Naive thymus-derived CD8-positive, alpha-beta T cell (primary cell): Measurements from ENCODE around the gene HBQ1. TPM values are rescaled to one million over a fixed set of nuclear protein-coding genes. Genes with fewer than 3 reads are reported as not detected.
"Not testable (repeated sequence)": the region's sequence is repeated elsewhere in the genome, so short reads cannot be mapped to it uniquely, and the experiment has no call there.

Source experiments
- ATAC-seq, 2 donors: fragments of 150-1000 bp; cut with Tn5 transposase in 1 of 2; sonication (Bioruptor Pico), chemical (Tn5 transposase) in 1 of 2; 1 replicate in 1 of 2; 2 replicates in 1 of 2; pipeline ENCODE4 v1.10.0; 2021; ENCODE audit warnings: mild to moderate bottlenecking in 2 of 2, moderate library complexity in 2 of 2
- POLR2A ChIA-PET: fragments of 350-600 bp; sonication (Branson Sonifier 250); formaldehyde crosslinking; loops from one replicate; lab custom pipeline; 2021; ENCODE audit warnings: antibody characterized with exemption; lab: Charles Lee
- DNase-seq, 10 donors: peaks; one replicate each; pipeline versions ENCODE4 v3.0.0 to v3.0.0-alpha.2; 2020 to 2022
- H3K27ac Mint-ChIP-seq, 10 donors: one replicate each; pipeline ENCODE4 v1.8.0; 2020 to 2022; ENCODE audit warnings: mild to moderate bottlenecking in 10 of 10, mixed read lengths in 10 of 10, moderate library complexity in 4 of 10, inconsistent platforms in 1 of 10
- H3K27me3 Mint-ChIP-seq, 5 donors: one replicate each; pipeline ENCODE4 v1.8.0; 2021 to 2022; ENCODE audit warnings: mixed read lengths in 5 of 5
- H3K36me3 Mint-ChIP-seq, 3 donors: one replicate each; pipeline ENCODE4 v1.8.0; 2020 to 2022; ENCODE audit warnings: mixed read lengths in 3 of 3, mild to moderate bottlenecking in 2 of 3, inconsistent platforms in 1 of 3
- H3K4me1 Mint-ChIP-seq, 4 donors: one replicate each; pipeline ENCODE4 v1.8.0; 2021 to 2022; ENCODE audit warnings: mixed read lengths in 4 of 4
- H3K4me3 Mint-ChIP-seq, 10 donors: one replicate each; pipeline ENCODE4 v1.8.0; 2020 to 2022; ENCODE audit warnings: mild to moderate bottlenecking in 10 of 10, mixed read lengths in 10 of 10, moderate library complexity in 6 of 10, inconsistent platforms in 1 of 10
- H3K9me3 Mint-ChIP-seq, 9 donors: one replicate each; pipeline ENCODE4 v1.8.0; 2020 to 2022; ENCODE audit warnings: mixed read lengths in 9 of 9, mild to moderate bottlenecking in 3 of 9, inconsistent platforms in 1 of 9, moderate library complexity in 1 of 9
- polyA plus RNA-seq, 3 donors: library from polyadenylated mRNA; unstranded; fragments of 300-500 nt; fragmentation: Illumina TruSeq; gene quantifications; one replicate each; pipeline ENCODE4 v1.2.3, GENCODE V29; 2021
- total RNA-seq, 8 experiments: library from RNA in 2 of 8; stranded (reverse) in 2 of 8; gene quantifications; one replicate each; pipeline ENCODE4 v1.2.3 and lab custom pipeline; 2021 to 2026

The HBQ1 gene
- total and polyA plus RNA-seq, 5 experiments from 2014 or later: 0.71 TPM; not detected in 4

DNA sequence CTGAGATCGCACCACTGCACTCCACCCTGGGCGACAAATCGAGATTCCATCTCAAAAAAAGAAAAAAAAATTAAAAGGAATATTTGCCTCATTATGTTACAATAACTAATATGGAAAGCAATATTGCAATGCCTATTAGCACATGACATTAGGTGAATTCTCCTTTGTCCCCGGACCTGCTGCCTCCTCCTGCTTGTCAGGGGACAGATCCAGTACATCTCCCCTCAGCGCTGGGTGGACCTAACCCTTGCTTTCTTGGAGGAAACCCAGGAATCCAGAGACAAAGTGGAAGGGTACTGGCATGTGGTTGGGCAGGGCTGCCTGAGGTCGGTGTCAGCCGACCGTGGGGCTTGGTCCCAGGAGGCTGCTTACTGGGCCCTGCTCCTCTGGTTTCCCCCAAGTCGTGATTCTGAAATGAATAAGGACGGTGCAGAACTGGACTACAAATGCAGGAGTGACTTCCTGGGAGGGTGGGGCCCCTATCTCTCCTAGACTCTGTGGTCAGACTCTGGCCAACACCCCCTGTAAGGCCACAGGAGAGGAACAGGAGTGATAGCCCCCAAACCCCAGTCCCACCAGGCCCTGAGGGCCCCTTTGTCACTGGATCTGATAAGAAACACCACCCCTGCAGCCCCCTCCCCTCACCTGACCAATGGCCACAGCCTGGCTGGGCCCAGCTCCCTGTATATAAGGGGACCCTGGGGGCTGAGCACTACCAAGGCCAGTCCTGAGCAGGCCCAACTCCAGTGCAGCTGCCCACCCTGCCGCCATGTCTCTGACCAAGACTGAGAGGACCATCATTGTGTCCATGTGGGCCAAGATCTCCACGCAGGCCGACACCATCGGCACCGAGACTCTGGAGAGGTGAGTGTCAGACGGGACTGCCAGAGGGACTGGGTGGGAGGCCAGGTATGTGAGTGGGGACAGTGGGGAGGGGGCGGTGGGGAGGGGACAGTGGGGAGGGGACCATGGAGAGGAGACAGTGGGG is 27.8 kb upstream of the HBQ1 start, which contains the start of gene HBZ:
TSS of gene HBZ (plus strand) at position 504 of the 988 bp plus-strand sequence. CDS start at position 770, 266 bp downstream.
- ATAC-seq: no peak
- H3K27me3 Mint-ChIP-seq: peaks cover 5 to 35% (median 27%) of the 10 kb centered on the region in 5 donors
- H3K36me3 Mint-ChIP-seq: no peaks in the 10 kb centered on the region
- H3K4me3 Mint-ChIP-seq: peak within 1 kb of the TSS in 7 of 10 donors; percentile 15 to 60 (median 36)
- peak within 1 kb of the TSS in 1 of 10 donors; percentile 41 for H3K27ac Mint-ChIP-seq
- POLR2A ChIA-PET: no interaction called here
- no peak for DNase-seq
- H3K9me3 Mint-ChIP-seq: no peaks in the 10 kb centered on the region
- H3K4me1 Mint-ChIP-seq: peaks cover 6 to 10% (median 8%) of the 10 kb centered on the region in 4 donors

DNA sequence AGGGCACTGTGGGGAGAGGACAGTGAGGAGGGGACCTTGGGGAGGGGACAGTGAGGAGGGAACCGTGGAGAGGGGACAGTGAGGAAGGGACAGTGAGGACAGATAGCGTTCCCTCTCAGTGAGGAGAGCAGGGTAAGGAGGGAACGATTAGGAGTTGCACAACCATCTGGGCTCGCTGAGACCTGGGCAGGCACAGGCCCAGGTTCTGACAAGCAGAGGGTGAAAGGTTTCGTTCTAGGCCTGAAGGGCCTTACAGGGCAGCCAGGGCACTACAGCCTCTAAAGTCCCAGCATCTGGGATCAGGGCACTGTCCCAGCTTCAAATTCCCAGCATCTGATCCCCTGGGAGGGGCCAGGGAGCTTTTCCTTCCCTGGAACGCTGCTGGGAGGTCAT is 27.1 kb upstream of the HBQ1 start:
- Mint-ChIP-seq H3K27me3 (peaks cover 7 to 35% (median 30%) of the 10 kb centered on the region in 5 donors), H3K4me1 (peaks cover 6 to 10% (median 8%) of the 10 kb centered on the region in 4 donors), H3K4me3 (peak overlapping the region in 7 of 10 donors; percentile 15 to 52 (median 36))
- H3K27ac Mint-ChIP-seq, H3K9me3 Mint-ChIP-seq, POLR2A ChIA-PET, ATAC-seq, H3K36me3 Mint-ChIP-seq, DNase-seq: not testable (repeated sequence)

DNA sequence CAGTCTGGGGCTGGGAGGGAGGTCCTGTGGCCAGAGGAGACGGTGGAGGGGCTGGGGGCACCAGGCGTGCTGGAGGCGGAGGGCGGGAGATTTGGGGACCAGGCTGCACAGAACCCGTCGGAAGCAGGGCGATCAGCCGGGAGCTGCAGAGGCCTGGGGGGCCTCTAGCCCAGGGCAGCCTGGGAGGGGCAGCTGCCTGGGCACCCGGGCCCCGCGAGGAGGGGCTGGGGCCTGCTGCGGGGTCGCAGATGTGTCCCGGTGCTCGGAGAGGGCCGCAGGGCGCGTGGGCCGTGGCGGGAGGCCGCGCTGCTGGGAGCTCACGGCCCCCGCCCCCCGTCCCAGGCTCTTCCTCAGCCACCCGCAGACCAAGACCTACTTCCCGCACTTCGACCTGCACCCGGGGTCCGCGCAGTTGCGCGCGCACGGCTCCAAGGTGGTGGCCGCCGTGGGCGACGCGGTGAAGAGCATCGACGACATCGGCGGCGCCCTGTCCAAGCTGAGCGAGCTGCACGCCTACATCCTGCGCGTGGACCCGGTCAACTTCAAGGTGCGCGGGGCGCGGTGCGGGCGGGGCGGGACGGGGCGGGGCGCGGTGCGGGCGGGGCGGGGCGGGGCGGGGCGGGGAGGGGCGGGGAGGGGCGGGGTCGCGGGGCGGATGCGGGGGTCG is 26.6 kb upstream of the HBQ1 start:
- H3K27me3 Mint-ChIP-seq: peaks cover 7 to 36% (median 29%) of the 10 kb centered on the region in 5 donors
- H3K9me3 Mint-ChIP-seq, H3K36me3 Mint-ChIP-seq, DNase-seq, POLR2A ChIA-PET, H3K27ac Mint-ChIP-seq: not testable (repeated sequence)
- ATAC-seq: peak; percentile 41 to 57
- H3K4me1 Mint-ChIP-seq: peaks cover 6 to 10% (median 8%) of the 10 kb centered on the region in 4 donors
- H3K4me3 Mint-ChIP-seq: peak overlapping the region in 1 of 10 donors; percentile 82

DNA sequence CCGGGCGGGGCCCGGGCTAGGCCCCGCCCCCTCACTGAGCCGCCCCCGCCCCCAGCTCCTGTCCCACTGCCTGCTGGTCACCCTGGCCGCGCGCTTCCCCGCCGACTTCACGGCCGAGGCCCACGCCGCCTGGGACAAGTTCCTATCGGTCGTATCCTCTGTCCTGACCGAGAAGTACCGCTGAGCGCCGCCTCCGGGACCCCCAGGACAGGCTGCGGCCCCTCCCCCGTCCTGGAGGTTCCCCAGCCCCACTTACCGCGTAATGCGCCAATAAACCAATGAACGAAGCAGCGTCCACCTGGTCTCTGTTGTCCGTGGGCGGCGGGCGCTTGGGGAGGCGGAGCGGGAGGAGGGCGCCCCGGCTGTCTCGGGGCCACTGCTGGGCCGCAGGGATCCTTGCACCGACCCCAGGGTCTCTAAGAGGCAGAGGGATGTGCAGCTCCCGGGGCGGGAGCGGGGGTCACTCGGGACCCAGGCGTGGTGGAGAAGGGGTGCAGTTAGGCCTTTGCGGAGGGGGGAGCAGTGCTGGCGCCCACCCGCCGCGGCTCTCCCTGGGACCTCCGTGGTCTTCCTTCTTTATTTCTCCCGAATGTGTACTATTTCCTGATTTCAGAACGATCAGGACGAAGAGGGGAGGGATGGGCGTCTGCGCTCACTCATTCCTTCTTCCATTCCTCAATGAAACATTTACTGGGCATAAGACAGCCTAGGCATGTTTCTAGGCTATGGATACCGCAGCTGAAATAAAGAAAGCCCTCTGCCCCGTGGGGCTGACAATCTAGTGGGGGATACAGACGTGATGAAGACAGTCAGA is 25.8 kb upstream of the HBQ1 start:
- ATAC-seq: peak; percentile 62 to 63
- peaks cover 6 to 10% (median 8%) of the 10 kb centered on the region in 4 donors for H3K4me1 Mint-ChIP-seq
- H3K36me3 Mint-ChIP-seq: no peaks in the 10 kb centered on the region
- peak in 4 of 10 donors; percentile 17 to 29 (median 20) for DNase-seq
- H3K27me3 Mint-ChIP-seq: peaks cover 7 to 36% (median 32%) of the 10 kb centered on the region in 5 donors
- H3K4me3 Mint-ChIP-seq: peak overlapping the region; percentile 76 to 89 (median 83)
- H3K27ac Mint-ChIP-seq: peak overlapping the region in 5 of 10 donors; percentile 45 to 77 (median 58)
- H3K9me3 Mint-ChIP-seq: no peaks in the 10 kb centered on the region
- POLR2A ChIA-PET: interaction anchor here (0.6 kb wide), 2 partner anchors 444 to 973 kb away, joined by 3 read pairs; no protein-coding TSS in a partner anchor

DNA sequence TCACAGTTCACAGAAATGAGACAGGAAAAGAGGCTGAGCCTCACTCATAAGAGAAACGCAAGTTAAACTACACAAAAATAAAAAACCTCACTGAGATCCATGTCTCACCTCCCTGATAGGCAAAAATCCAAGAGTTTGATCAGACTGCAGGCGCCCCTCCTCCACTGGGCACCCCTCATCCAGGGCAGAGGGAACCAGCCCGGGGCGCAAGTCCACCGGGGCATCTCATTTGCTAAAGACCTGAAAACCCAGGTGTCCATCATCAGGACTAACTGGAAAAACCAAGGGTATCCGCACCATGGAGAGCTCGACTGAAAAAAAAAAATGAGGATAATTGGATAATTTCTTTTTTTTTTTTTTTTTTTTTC is 25.2 kb upstream of the HBQ1 start:
- POLR2A ChIA-PET: interaction anchor here (0.6 to 0.7 kb wide), 3 partner anchors 23 to 972 kb away, joined by 3 read pairs; no protein-coding TSS in a partner anchor
- Mint-ChIP-seq H3K27me3 (peaks cover 9 to 42% (median 31%) of the 10 kb centered on the region in 5 donors), H3K4me3 (peak overlapping the region; percentile 76 to 89 (median 83)), H3K27ac (peak overlapping the region in 4 of 10 donors; percentile 45 to 77 (median 65)), H3K4me1 (peaks cover 6 to 10% (median 8%) of the 10 kb centered on the region in 4 donors), H3K9me3 (no peaks in the 10 kb centered on the region), H3K36me3 (no peaks in the 10 kb centered on the region)
- DNase-seq (no peak), ATAC-seq (no peak)

DNA sequence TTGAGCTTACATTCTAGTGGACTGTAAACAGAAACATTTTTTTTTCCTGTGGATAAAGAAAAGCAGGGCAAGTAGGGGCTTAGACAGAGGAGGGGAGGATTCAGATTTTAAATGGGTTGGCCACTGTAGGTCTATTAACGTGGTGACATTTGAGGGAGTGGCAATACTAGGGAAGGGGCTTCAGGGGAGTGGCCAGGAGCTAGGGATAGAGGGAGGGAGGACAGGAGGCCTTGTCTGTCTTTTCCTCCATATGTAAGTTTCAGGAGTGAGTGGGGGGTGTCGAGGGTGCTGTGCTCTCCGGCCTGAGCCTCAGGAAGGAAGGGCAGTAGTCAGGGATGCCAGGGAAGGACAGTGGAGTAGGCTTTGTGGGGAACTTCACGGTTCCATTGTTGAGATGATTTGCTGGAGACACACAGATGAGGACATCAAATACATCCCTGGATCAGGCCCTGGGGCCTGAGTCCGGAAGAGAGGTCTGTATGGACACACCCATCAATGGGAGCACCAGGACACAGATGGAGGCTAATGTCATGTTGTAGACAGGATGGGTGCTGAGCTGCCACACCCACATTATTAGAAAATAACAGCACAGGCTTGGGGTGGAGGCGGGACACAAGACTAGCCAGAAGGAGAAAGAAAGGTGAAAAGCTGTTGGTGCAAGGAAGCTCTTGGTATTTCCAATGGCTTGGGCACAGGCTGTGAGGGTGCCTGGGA is 21.0 kb upstream of the HBQ1 start:
- Mint-ChIP-seq H3K4me1 (peaks cover 6 to 9% (median 7%) of the 10 kb centered on the region in 4 donors), H3K36me3 (no peaks in the 10 kb centered on the region), H3K27me3 (peaks cover 13 to 61% (median 30%) of the 10 kb centered on the region in 5 donors), H3K27ac (no peak overlapping the region), H3K9me3 (no peaks in the 10 kb centered on the region), H3K4me3 (no peak overlapping the region)
- DNase-seq (no peak), ATAC-seq (no peak)
- POLR2A ChIA-PET: no interaction called here

DNA sequence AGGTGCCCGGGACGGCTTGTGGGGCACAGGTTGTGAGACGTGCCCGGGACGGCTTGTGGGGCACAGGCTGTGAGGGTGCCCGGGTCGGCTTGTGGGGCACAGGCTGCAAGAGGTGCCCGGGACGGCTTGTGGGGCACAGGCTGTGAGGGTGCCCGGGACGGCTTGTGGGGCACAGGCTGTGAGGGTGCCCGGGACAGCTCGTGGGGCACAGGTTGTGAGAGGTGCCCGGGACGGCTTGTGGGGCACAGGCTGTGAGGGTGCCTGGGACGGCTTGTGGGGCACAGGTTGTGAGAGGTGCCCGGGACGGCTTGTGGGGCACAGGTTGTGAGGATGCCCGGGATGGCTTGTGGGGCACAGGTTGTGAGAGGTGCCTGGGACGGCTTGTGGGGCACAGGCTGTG is 20.0 kb upstream of the HBQ1 start:
- POLR2A ChIA-PET, H3K4me1 Mint-ChIP-seq, H3K9me3 Mint-ChIP-seq, H3K36me3 Mint-ChIP-seq, H3K27ac Mint-ChIP-seq, ATAC-seq, H3K4me3 Mint-ChIP-seq, DNase-seq: not testable (repeated sequence)
- peaks cover 8 to 52% (median 24%) of the 10 kb centered on the region in 5 donors for H3K27me3 Mint-ChIP-seq

DNA sequence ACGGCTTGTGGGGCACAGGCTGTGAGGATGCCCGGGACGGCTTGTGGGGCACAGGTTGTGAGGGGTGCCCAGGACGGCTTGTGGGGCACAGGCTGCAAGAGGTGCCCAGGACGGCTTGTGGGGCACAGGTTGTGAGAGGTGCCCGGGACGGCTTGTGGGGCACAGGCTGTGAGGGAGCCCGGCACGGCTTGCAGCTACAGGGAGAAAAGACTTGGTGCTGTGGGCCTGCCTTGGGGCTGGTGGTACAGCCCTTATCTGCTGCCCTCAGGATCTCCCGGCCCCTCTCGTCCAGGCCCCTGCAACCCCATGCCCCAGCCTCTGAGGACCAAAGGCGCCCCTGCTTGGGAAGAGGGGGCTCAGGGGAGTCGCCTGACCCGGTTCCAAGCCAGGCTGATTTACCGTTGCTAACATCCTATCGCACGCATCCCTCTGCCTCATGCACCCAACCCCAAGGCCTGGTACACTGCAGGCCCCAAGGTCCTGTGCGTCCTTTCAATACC is 19.5 kb upstream of the HBQ1 start:
- H3K27me3 Mint-ChIP-seq: peaks cover 8 to 54% (median 27%) of the 10 kb centered on the region in 5 donors
- no peak overlapping the region for H3K27ac Mint-ChIP-seq
- DNase-seq (no peak), ATAC-seq (no peak)
- no peaks in the 10 kb centered on the region for H3K9me3 Mint-ChIP-seq
- POLR2A ChIA-PET: no interaction called here
- H3K4me3 Mint-ChIP-seq: no peak overlapping the region
- no peaks in the 10 kb centered on the region for H3K36me3 Mint-ChIP-seq
- peaks cover 0 to 8% (median 6%) of the 10 kb centered on the region in 4 donors for H3K4me1 Mint-ChIP-seq

DNA sequence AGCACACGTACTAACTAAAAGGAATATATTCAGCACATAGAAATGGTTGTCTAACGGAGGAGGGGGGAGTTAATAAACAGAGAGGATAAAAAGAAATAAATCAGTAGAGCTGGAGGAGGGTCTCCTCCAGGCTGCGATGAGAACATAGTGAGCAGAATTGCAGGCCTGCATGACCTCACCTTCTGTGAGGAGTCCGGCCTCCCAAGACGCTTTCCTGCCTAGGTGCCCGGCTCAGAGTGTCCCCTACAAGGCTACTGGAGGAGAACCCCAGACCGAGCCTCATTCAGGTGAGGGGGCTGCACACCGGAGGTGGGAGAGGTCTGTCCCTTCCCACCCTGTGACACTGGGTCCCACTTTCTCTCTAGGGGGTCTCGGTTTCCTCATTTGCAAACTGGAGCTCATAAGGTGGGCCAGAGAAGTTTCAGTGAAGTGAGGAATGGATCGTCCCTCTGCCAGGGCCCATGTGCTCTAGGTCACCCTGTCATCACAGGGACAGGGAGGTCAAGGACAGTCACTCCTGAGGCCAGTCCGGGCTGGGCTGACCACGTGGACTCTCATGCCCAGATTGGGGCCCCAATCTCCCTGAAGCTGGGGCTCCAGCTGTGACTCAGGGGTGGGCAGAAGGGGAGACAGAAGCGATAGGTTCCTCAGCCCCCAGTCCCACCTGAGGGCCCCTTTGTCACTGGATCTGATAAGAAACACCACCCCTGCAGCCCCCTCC is 17.8 kb upstream of the HBQ1 start:
- ATAC-seq: no peak
- H3K4me3 Mint-ChIP-seq: peak overlapping the region in 2 of 10 donors; percentile 11 to 45
- peaks cover 12 to 61% (median 32%) of the 10 kb centered on the region in 5 donors for H3K27me3 Mint-ChIP-seq
- H3K36me3 Mint-ChIP-seq: no peaks in the 10 kb centered on the region
- H3K4me1 Mint-ChIP-seq: peaks cover 1 to 18% (median 14%) of the 10 kb centered on the region in 4 donors
- no peak overlapping the region for H3K27ac Mint-ChIP-seq
- no peak for DNase-seq
- H3K9me3 Mint-ChIP-seq: no peaks in the 10 kb centered on the region
- POLR2A ChIA-PET: no interaction called here

DNA sequence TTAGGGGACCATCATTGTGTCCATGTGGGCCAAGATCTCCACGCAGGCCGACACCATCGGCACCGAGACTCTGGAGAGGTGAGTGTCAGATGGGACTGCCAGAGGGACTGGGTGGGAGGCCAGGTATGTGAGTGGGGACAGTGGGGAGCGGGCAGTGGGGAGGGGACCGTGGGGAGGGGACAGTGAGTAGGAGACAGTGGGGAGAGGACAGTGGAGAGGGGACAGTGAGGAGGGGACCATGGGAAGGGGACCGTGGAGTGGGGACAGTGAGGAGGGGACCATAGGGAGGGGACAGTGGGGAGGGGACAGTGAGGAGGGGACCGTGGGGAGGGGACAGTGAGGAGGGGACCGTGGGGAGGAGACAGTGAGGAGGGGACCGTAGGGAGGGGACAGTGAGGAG is 17.1 kb upstream of the HBQ1 start:
- H3K36me3 Mint-ChIP-seq: not testable (repeated sequence)

DNA sequence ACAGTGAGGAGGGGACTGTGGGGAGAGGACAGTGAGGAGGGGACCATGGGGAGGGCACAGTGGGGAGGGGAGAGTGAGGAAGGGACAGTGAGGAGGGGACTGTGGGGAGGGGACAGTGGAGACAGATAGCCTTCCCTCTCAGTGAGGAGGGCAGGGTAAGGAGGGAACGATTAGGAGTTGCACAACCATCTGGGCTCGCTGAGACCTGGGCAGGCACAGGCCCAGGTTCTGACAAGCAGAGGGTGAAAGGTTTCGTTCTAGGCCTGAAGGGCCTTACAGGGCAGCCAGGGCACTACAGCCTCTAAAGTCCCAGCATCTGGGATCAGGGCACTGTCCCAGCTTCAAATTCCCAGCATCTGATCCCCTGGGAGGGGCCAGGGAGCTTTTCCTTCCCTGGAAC is 16.6 kb upstream of the HBQ1 start:
- Mint-ChIP-seq H3K27me3 (peaks cover 11 to 58% (median 37%) of the 10 kb centered on the region in 5 donors), H3K4me3 (peak overlapping the region in 3 of 10 donors; percentile 29 to 63 (median 44)), H3K4me1 (peaks cover 1 to 18% (median 14%) of the 10 kb centered on the region in 4 donors)
- H3K9me3 Mint-ChIP-seq, DNase-seq, H3K36me3 Mint-ChIP-seq, H3K27ac Mint-ChIP-seq, POLR2A ChIA-PET, ATAC-seq: not testable (repeated sequence)

More for the DNA sequence above, 17.1 kb upstream of the HBQ1 start:
- H3K9me3 Mint-ChIP-seq, POLR2A ChIA-PET, H3K4me3 Mint-ChIP-seq, ATAC-seq, H3K27ac Mint-ChIP-seq, DNase-seq: not testable (repeated sequence)
- H3K4me1 Mint-ChIP-seq: peaks cover 1 to 18% (median 14%) of the 10 kb centered on the region in 4 donors
- peaks cover 10 to 58% (median 32%) of the 10 kb centered on the region in 5 donors for H3K27me3 Mint-ChIP-seq
